ENCODE results near the gene CBX4. TPM values are rescaled to one million over a fixed set of nuclear protein-coding genes. Genes with fewer than 3 reads are reported as not detected.

CBX4 gene
- total and polyA plus RNA-seq, 10 of the 15 experiments (the other 5 are each of a cell fraction or from before 2014, with no cell fraction given) = 0.69 to 24.6 (median 4.2) TPM

DNA sequence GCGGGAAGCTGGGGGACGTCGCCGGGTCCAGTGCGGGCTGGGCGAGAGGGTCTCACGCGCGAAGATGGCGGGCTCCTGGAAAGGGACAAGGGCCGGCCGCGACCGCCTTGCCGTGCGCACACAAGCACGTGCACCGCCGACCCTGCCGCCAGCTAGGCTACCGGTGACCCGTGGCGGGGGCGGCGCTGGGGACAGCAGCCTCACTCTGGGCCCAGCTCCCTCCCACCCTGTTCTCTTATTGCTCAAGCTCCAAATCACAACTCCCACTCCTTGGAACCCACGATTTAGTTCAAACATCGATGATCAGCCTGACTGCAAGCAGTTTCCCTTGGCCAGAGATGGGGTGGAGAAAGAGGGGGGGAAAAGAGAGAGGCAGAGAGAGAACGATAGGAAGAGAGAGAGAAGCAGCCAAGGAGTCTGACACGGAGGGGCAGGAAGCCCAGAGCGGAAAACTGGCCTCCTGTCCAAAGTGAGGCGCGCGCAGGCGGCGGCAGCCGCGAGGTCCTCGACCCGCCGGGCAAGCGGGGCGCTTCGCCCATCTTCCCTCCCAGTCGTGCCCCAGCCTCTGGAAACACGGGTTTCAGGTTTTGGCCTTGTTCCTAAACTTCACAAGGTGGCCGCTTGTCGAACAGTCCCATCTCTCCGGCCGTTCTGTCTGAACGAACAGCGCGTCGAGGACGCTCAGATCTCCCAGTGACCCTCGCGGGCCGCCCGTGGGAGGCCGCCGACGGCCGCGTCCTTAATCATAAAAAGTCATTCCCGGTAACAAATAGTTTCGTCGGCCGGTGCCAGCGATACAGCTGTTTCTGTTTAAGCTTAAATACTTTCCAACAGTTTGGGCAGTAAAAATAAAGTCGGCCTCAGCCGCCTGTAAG lies 40.7 kb downstream of the CBX4 start (continued):
- TF ChIP-seq, protein P1, sequence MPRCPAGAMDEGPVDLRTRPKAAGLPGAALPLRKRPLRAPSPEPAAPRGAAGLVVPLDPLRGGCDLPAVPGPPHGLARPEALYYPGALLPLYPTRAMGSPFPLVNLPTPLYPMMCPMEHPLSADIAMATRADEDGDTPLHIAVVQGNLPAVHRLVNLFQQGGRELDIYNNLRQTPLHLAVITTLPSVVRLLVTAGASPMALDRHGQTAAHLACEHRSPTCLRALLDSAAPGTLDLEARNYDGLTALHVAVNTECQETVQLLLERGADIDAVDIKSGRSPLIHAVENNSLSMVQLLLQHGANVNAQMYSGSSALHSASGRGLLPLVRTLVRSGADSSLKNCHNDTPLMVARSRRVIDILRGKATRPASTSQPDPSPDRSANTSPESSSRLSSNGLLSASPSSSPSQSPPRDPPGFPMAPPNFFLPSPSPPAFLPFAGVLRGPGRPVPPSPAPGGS (IDR thresholded peaks at IDR 0.05; ENCODE audit: borderline replicate concordance, insufficient read depth, low read depth, low read length, poor library complexity, severe bottlenecking) = no peak
- no peak for TF ChIP-seq TCF3 (IDR thresholded peaks at IDR 0.05; ENCODE audit: borderline replicate concordance, insufficient read depth, low read depth, low read length)
- TF ChIP-seq, protein P2, sequence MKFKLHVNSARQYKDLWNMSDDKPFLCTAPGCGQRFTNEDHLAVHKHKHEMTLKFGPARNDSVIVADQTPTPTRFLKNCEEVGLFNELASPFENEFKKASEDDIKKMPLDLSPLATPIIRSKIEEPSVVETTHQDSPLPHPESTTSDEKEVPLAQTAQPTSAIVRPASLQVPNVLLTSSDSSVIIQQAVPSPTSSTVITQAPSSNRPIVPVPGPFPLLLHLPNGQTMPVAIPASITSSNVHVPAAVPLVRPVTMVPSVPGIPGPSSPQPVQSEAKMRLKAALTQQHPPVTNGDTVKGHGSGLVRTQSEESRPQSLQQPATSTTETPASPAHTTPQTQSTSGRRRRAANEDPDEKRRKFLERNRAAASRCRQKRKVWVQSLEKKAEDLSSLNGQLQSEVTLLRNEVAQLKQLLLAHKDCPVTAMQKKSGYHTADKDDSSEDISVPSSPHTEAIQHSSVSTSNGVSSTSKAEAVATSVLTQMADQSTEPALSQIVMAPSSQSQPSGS (IDR thresholded peaks at IDR 0.05; ENCODE audit: low read length) = no peak
- TF ChIP-seq DPF2 (IDR thresholded peaks at IDR 0.05) = 0 out of 2 replicates have a peak, but pooled peaks have one; percentile 40
- TF ChIP-seq, protein P3, sequence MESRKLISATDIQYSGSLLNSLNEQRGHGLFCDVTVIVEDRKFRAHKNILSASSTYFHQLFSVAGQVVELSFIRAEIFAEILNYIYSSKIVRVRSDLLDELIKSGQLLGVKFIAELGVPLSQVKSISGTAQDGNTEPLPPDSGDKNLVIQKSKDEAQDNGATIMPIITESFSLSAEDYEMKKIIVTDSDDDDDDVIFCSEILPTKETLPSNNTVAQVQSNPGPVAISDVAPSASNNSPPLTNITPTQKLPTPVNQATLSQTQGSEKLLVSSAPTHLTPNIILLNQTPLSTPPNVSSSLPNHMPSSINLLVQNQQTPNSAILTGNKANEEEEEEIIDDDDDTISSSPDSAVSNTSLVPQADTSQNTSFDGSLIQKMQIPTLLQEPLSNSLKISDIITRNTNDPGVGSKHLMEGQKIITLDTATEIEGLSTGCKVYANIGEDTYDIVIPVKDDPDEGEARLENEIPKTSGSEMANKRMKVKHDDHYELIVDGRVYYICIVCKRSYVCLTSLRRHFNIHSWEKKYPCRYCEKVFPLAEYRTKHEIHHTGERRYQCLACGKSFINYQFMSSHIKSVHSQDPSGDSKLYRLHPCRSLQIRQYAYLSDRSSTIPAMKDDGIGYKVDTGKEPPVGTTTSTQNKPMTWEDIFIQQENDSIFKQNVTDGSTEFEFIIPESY (IDR thresholded peaks at IDR 0.05) = no peak
- TF ChIP-seq, protein P4, sequence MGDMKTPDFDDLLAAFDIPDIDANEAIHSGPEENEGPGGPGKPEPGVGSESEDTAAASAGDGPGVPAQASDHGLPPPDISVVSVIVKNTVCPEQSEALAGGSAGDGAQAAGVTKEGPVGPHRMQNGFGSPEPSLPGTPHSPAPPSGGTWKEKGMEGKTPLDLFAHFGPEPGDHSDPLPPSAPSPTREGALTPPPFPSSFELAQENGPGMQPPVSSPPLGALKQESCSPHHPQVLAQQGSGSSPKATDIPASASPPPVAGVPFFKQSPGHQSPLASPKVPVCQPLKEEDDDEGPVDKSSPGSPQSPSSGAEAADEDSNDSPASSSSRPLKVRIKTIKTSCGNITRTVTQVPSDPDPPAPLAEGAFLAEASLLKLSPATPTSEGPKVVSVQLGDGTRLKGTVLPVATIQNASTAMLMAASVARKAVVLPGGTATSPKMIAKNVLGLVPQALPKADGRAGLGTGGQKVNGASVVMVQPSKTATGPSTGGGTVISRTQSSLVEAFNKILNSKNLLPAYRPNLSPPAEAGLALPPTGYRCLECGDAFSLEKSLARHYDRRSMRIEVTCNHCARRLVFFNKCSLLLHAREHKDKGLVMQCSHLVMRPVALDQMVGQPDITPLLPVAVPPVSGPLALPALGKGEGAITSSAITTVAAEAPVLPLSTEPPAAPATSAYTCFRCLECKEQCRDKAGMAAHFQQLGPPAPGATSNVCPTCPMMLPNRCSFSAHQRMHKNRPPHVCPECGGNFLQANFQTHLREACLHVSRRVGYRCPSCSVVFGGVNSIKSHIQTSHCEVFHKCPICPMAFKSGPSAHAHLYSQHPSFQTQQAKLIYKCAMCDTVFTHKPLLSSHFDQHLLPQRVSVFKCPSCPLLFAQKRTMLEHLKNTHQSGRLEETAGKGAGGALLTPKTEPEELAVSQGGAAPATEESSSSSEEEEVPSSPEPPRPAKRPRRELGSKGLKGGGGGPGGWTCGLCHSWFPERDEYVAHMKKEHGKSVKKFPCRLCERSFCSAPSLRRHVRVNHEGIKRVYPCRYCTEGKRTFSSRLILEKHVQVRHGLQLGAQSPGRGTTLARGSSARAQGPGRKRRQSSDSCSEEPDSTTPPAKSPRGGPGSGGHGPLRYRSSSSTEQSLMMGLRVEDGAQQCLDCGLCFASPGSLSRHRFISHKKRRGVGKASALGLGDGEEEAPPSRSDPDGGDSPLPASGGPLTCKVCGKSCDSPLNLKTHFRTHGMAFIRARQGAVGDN (IDR thresholded peaks at IDR 0.05) = peak; percentile 14; the same call in 1 of the 2 replicates
- no peak for TF ChIP-seq STAT3 (IDR thresholded peaks at IDR 0.05; ENCODE audit: low read depth, low read length)
- TF ChIP-seq ZSCAN29 (IDR thresholded peaks at IDR 0.05) = no peak
- peak; percentile 93; the same call in 1 of the 2 replicates for TF ChIP-seq EZH2 (IDR thresholded peaks at IDR 0.05; ENCODE audit: borderline replicate concordance, control insufficient read depth, low read depth, low read length)
- TF ChIP-seq ETV6 (conservative IDR thresholded peaks at IDR 0.05 in 1 of 2, IDR thresholded peaks at IDR 0.05 in 1 of 2; ENCODE audit: borderline replicate concordance in 1 of 2, low read depth in 1 of 2) = no peak
- TF ChIP-seq, protein P5, sequence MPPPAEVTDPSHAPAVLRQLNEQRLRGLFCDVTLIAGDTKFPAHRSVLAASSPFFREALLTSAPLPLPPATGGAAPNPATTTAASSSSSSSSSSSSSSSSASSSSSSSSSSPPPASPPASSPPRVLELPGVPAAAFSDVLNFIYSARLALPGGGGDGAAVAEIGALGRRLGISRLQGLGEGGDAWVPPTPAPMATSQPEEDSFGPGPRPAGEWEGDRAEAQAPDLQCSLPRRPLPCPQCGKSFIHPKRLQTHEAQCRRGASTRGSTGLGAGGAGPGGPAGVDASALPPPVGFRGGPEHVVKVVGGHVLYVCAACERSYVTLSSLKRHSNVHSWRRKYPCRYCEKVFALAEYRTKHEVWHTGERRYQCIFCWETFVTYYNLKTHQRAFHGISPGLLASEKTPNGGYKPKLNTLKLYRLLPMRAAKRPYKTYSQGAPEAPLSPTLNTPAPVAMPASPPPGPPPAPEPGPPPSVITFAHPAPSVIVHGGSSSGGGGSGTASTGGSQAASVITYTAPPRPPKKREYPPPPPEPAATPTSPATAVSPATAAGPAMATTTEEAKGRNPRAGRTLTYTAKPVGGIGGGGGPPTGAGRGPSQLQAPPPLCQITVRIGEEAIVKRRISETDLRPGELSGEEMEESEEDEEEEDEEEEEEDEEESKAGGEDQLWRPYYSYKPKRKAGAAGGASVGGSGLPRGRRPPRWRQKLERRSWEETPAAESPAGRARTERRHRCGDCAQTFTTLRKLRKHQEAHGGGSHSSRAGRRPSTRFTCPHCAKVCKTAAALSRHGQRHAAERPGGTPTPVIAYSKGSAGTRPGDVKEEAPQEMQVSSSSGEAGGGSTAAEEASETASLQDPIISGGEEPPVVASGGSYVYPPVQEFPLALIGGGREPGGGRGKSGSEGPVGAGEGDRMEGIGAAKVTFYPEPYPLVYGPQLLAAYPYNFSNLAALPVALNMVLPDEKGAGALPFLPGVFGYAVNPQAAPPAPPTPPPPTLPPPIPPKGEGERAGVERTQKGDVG (CRISPR knock-in tag; IDR thresholded peaks at IDR 0.05) = no peak
- no peak for TF ChIP-seq HDGF (IDR thresholded peaks at IDR 0.05)
- peak in 1 of 2 experiments; percentile 51; a peak in 1 of 3 replicates for TF ChIP-seq EGR1 (IDR thresholded peaks at IDR 0.05; ENCODE audit: borderline replicate concordance in 1 of 2, low read depth in 2 of 2, low read length in 2 of 2)
- no peak for TF ChIP-seq ESRRA (IDR thresholded peaks at IDR 0.05; ENCODE audit: low read length)
